A549 (cell line): ENCODE data around the gene PSMA7. TPM values are rescaled to one million over a fixed set of nuclear protein-coding genes. Genes with fewer than 3 reads are reported as not detected.

Source experiments
- ATAC-seq, 2 experiments: fragments of 200-7000 bp in 1 of 2; fragments of >200 bp in 1 of 2; cut with Nextera tagmentation in 1 of 2; cut with Tn5 transposase in 1 of 2; 3 replicates each; pipeline versions ENCODE4 v1.8.0 to v1.9.1; 2018 to 2020; ENCODE audit warnings: mild to moderate bottlenecking in 1 of 2, moderate library complexity in 1 of 2
- CTCF ChIA-PET: fragments of 300-600 bp; sonication (Branson Sonifier 250); formaldehyde crosslinking; extraction: SDS; loops from one replicate; lab custom pipeline; 2021; ENCODE audit warnings: antibody characterized with exemption, inconsistent platforms; lab: Yijun Ruan, JAX
- POLR2A ChIA-PET: fragments of 350-600 bp; formaldehyde crosslinking; extraction: SDS; loops from one replicate; lab custom pipeline; 2021; ENCODE audit warnings: antibody characterized with exemption, inconsistent platforms; lab: Yijun Ruan, JAX
- DNase-seq, 2 experiments: peaks; one replicate each; pipeline versions ENCODE4 v3.0.0 to v3.0.0-alpha.2; 2011 to 2016; ENCODE audit warnings: low read depth in 1 of 2, low spot score in 1 of 2
- FAIRE-seq: peaks from 2 replicates; lab custom pipeline; 2011; peaks lifted over from hg19 to GRCh38; lab: Jason Lieb, UNC
- H3K27ac ChIP-seq, 2 experiments: fragments of >200 bp; sonication (Bioruptor Twin); formaldehyde crosslinking; 3 replicates each; pipeline ENCODE4 v1.5.1; 2016 to 2017
- H3K4me1 ChIP-seq: fragments of >200 bp; sonication (Bioruptor Twin); formaldehyde crosslinking; 3 replicates; pipeline ENCODE4 v1.6.1; 2016
- H3K4me2 ChIP-seq: fragments of >200 bp; sonication (Bioruptor Twin); formaldehyde crosslinking; 3 replicates; pipeline ENCODE4 v1.6.1; 2016
- H3K4me3 ChIP-seq: fragments of >200 bp; sonication (Bioruptor Twin); formaldehyde crosslinking; 3 replicates; pipeline ENCODE4 v1.5.1; 2016
- H3K9me3 ChIP-seq: fragments of >200 bp; sonication (Bioruptor Twin); formaldehyde crosslinking; 3 replicates; pipeline ENCODE4 v1.6.1; 2016
- CBX8 ChIP-seq: fragments of 200-600 bp; sonication (generic); IDR thresholded peaks from 2 replicates; pipeline ENCODE4 v1.6.1; 2016
- CEBPB ChIP-seq, 2 experiments: fragments of >200 bp in 1 of 2; sonication (Bioruptor Twin) in 1 of 2; formaldehyde crosslinking in 1 of 2; IDR thresholded peaks; 2 replicates each; pipeline ENCODE4 v1.6.1; 2012 to 2016
- EHMT2 ChIP-seq: fragments of 200-600 bp; sonication (generic); IDR thresholded peaks from 2 replicates; pipeline ENCODE4 v1.6.1; 2016; ENCODE audit warnings: antibody characterized with exemption, low read depth, mild to moderate bottlenecking, moderate library complexity
- EP300 ChIP-seq, 2 experiments: fragments of >200 bp; sonication (Bioruptor Twin); formaldehyde crosslinking; IDR thresholded peaks; 2 replicates in 1 of 2; 3 replicates in 1 of 2; pipeline ENCODE4 v1.6.1; 2016 to 2017
- ESRRA ChIP-seq: fragments of 150-350 bp; IDR thresholded peaks from 2 replicates; pipeline ENCODE4 v1.6.1; 2014; ENCODE audit warnings: mild to moderate bottlenecking, low read length, borderline replicate concordance
- FOSL2 ChIP-seq, 2 experiments: fragments of 450-650 bp in 1 of 2; fragments of >200 bp in 1 of 2; sonication (Bioruptor Twin) in 1 of 2; formaldehyde crosslinking; IDR thresholded peaks; 2 replicates each; pipeline versions ENCODE4 v1.5.0 to v1.6.1; 2016 to 2020; ENCODE audit warnings: mild to moderate bottlenecking in 1 of 2, moderate library complexity in 1 of 2
- FOXS1 ChIP-seq: fragments of 250-450 bp; sonication (Bioruptor Pico); IDR thresholded peaks from 2 replicates; pipeline ENCODE4 v1.5.0; 2020; ENCODE audit warnings: mild to moderate bottlenecking, moderate library complexity
- HEYL ChIP-seq: fragments of 250-450 bp; sonication (Bioruptor Pico); IDR thresholded peaks from 2 replicates; pipeline ENCODE4 v1.8.0; 2021; ENCODE audit warnings: mild to moderate bottlenecking, moderate library complexity
- HOXA7 ChIP-seq: fragments of 250-450 bp; sonication (Bioruptor Pico); IDR thresholded peaks from 2 replicates; pipeline ENCODE4 v1.5.0; 2020; ENCODE audit warnings: mild to moderate bottlenecking, moderate library complexity
- HOXB13 ChIP-seq: fragments of 250-450 bp; sonication (Bioruptor Pico); IDR thresholded peaks from 2 replicates; pipeline ENCODE4 v1.5.0; 2020; ENCODE audit warnings: low read depth, mild to moderate bottlenecking, moderate library complexity
- JUNB ChIP-seq: fragments of >200 bp; sonication (Bioruptor Twin); formaldehyde crosslinking; IDR thresholded peaks from 2 replicates; pipeline ENCODE4 v1.6.1; 2016
- KDM5A ChIP-seq: fragments of 200-600 bp; sonication (generic); IDR thresholded peaks from 2 replicates; pipeline ENCODE4 v1.6.1; 2016; ENCODE audit warnings: antibody characterized with exemption, mild to moderate bottlenecking
- MAFK ChIP-seq: fragments of 450-650 bp; IDR thresholded peaks from 2 replicates; pipeline ENCODE4 v1.6.1; 2014; ENCODE audit not compliant: partially characterized antibody
- MAZ ChIP-seq: fragments of 150-350 bp; IDR thresholded peaks from 2 replicates; pipeline ENCODE4 v1.6.1; 2014; ENCODE audit warnings: antibody characterized with exemption, low read depth, low read length, borderline replicate concordance
- NFE2L2 ChIP-seq: fragments of 150-350 bp; conservative IDR thresholded peaks from 2 replicates; pipeline ENCODE4 v1.6.1; 2014; ENCODE audit warnings: low read length
- NR3C1 ChIP-seq: fragments of >200 bp; sonication (Bioruptor Twin); formaldehyde crosslinking; IDR thresholded peaks from 3 replicates; pipeline ENCODE4 v1.6.1; 2017
- PHF8 ChIP-seq: fragments of 200-600 bp; sonication (generic); IDR thresholded peaks from 2 replicates; pipeline ENCODE4 v1.6.1; 2016; ENCODE audit warnings: low read depth, mild to moderate bottlenecking, antibody characterized with exemption, moderate library complexity, borderline replicate concordance
- POLR2AphosphoS2 ChIP-seq: conservative IDR thresholded peaks from 2 replicates; pipeline ENCODE4 v1.6.1; 2012; ENCODE audit warnings: low read length, improper control_type of control experiment, inconsistent platforms
- RAD21 ChIP-seq, 2 experiments: fragments of >200 bp in 1 of 2; sonication (Bioruptor Twin) in 1 of 2; formaldehyde crosslinking in 1 of 2; IDR thresholded peaks in 1 of 2; conservative IDR thresholded peaks in 1 of 2; 2 replicates in 1 of 2; 3 replicates in 1 of 2; pipeline ENCODE4 v1.6.1; 2012 to 2018; ENCODE audit warnings: inconsistent platforms in 1 of 2
- RFX5 ChIP-seq: fragments of 450-650 bp; IDR thresholded peaks from 2 replicates; pipeline ENCODE4 v1.7.1; 2014; ENCODE audit warnings: antibody characterized with exemption, mild to moderate bottlenecking, moderate library complexity
- RNF2 ChIP-seq: fragments of 200-600 bp; sonication (generic); IDR thresholded peaks from 2 replicates; pipeline ENCODE4 v1.6.1; 2016; ENCODE audit warnings: low read depth, mild to moderate bottlenecking, antibody characterized with exemption, moderate library complexity, borderline replicate concordance
- SMC3 ChIP-seq: fragments of >200 bp; sonication (Bioruptor Twin); formaldehyde crosslinking; IDR thresholded peaks from 3 replicates; pipeline ENCODE4 v1.6.1; 2018; ENCODE audit warnings: inconsistent platforms
- TFCP2L1 ChIP-seq: fragments of 250-450 bp; sonication (Bioruptor Pico); IDR thresholded peaks from 2 replicates; pipeline ENCODE4 v1.5.0; 2021; ENCODE audit warnings: mild to moderate bottlenecking
- TP53 ChIP-seq: fragments of 250-450 bp; sonication (Bioruptor Pico); IDR thresholded peaks from 2 replicates; pipeline ENCODE4 v1.5.0; 2021; ENCODE audit warnings: mild to moderate bottlenecking, moderate library complexity
- ZSCAN20 ChIP-seq: fragments of 250-450 bp; sonication (Bioruptor Pico); IDR thresholded peaks from 2 replicates; pipeline ENCODE4 v1.8.0; 2022; ENCODE audit warnings: mild to moderate bottlenecking, moderate library complexity
- WGBS: methylation state at CpG from one replicate; pipeline ENCODE4 v1.1.6; 2017; ENCODE audit errors: missing lambda C conversion rate; 5-methylcytosine and 5-hydroxymethylcytosine counted together
- polyA plus RNA-seq, 4 experiments: library from polyadenylated mRNA; depleted of rRNA in 3 of 4; stranded (reverse); fragments of >200 nt; fragmentation: RNase III in 1 of 4; extraction: RNeasy Plus Mini Kit Qiagen cat#74134 plus additional on column Dnase treatment in 1 of 4; gene quantifications; 2 replicates in 3 of 4; 3 replicates in 1 of 4; pipeline ENCODE4 v1.2.3, GENCODE V29; 2011 to 2017
- TF ChIP-seq, protein P1 (sequence below): fragments of 250-450 bp; sonication (Bioruptor Pico); IDR thresholded peaks from 2 replicates; pipeline ENCODE4 v1.5.0; 2020; ENCODE audit warnings: low read depth, mild to moderate bottlenecking, moderate library complexity
- TF ChIP-seq, protein P2 (sequence below): IDR thresholded peaks from 2 replicates; pipeline ENCODE4 v1.6.1; 2012
- TF ChIP-seq, protein P3 (sequence below): IDR thresholded peaks from 2 replicates; pipeline ENCODE4 v1.6.1; 2012

PSMA7 gene
- polyA plus RNA-seq, 2 of the 4 experiments (the other 2 are of a cell fraction) = 511 to 562 TPM

DNA sequence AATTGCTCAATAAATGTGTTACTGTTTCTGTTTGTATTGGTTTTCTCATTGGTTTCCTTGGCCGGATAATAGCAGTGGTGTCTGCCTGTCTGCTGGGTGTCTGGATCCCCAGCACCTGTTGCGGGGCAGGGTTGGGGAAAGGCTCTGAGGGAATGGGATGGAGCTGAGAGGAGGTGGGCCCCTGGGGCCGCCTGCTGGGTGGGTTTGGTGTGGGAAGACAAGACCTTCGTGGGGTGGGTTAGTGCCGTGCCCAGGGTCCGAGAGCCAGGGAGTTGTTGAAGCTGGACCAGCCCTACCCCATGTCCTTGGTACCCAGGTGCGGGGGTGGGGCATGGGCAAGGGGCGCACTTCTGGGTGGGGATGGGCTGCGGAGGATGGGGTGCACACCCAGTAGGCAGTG, 4.3 kb upstream of the PSMA7 start:
- POLR2A ChIA-PET = no interaction called here
- Histone ChIP-seq H3K4me1 (peaks cover 8% of the 10 kb centered on the region), H3K4me3 (no peak overlapping the region), H3K9me3 (no peaks in the 10 kb centered on the region)
- CTCF ChIA-PET = interaction anchor here (1.8 kb wide), 1 partner anchor 9 kb away, joined by 8 read pairs; no protein-coding TSS in a partner anchor
- no peak for TF ChIP-seq EP300 (IDR thresholded peaks at IDR 0.05)
- TF ChIP-seq MAFK = no peak
- TF ChIP-seq JUNB = no peak
- TF ChIP-seq, protein P1, sequence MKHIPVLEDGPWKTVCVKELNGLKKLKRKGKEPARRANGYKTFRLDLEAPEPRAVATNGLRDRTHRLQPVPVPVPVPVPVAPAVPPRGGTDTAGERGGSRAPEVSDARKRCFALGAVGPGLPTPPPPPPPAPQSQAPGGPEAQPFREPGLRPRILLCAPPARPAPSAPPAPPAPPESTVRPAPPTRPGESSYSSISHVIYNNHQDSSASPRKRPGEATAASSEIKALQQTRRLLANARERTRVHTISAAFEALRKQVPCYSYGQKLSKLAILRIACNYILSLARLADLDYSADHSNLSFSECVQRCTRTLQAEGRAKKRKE (CRISPR knock-in tag) = no peak
- no peak for TF ChIP-seq HEYL
- TF ChIP-seq POLR2AphosphoS2 = no peak
- TF ChIP-seq, protein P2, sequence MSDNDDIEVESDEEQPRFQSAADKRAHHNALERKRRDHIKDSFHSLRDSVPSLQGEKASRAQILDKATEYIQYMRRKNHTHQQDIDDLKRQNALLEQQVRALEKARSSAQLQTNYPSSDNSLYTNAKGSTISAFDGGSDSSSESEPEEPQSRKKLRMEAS = no peak
- TF ChIP-seq NFE2L2 = no peak
- TF ChIP-seq, all 56 proteins: peak for 0
- ATAC-seq (no peak), FAIRE-seq (no peak), DNase-seq (no peak)
- H3K4me2 ChIP-seq = no peak overlapping the region
- no peak overlapping the region for H3K27ac ChIP-seq
- 94% methylated on average over 9 of the region's 9 CpGs for WGBS

DNA sequence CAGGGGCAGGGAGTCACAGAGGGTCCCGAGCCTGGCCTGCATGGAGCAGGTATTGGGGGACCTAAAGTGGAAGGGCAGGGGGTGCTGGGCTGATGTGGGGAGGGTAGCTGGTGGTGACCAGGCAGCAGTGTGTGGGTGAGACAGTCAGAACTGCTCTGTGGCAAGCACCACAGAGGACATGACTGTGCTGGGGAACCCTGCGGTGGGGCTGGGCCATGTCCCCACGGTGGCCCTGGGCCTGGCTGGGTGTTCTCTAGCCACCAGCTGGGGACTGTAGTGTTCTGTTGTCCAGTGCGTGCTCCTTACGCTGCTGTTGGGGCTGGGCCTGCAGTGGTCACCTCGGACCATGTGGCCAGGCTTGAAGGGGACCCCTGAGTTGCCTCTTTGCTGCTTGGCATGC, 3.9 kb upstream of the PSMA7 start:
- DNase-seq (no peak), FAIRE-seq (no peak), ATAC-seq (no peak)
- ChIA-PET CTCF (interaction anchor here (1.8 kb wide), 1 partner anchor 10 kb away, joined by 8 read pairs; no protein-coding TSS in a partner anchor), POLR2A (no interaction called here)
- H3K4me1 ChIP-seq = peaks cover 8% of the 10 kb centered on the region
- H3K4me3 ChIP-seq = no peak overlapping the region
- no peak overlapping the region for H3K4me2 ChIP-seq
- TF ChIP-seq, protein P2 = no peak
- no peak for TF ChIP-seq ESRRA
- no peak for TF ChIP-seq MAZ
- TF ChIP-seq PHF8 = no peak
- no peak for TF ChIP-seq CBX8
- no peak for TF ChIP-seq NR3C1
- no peak for TF ChIP-seq RAD21 (conservative IDR thresholded peaks at IDR 0.05 in 1 of 2, IDR thresholded peaks at IDR 0.05 in 1 of 2)
- no peak for TF ChIP-seq KDM5A
- no peak for TF ChIP-seq FOXS1 (CRISPR knock-in tag)
- no peak for TF ChIP-seq EHMT2
- TF ChIP-seq CEBPB (IDR thresholded peaks at IDR 0.05) = no peak
- no peak for TF ChIP-seq FOSL2 (IDR thresholded peaks at IDR 0.05)
- TF ChIP-seq FOSL2 (CRISPR knock-in tag; IDR thresholded peaks at IDR 0.05) = no peak
- no peak for TF ChIP-seq ZSCAN20 (CRISPR knock-in tag)
- TF ChIP-seq HOXA7 (CRISPR knock-in tag) = no peak
- TF ChIP-seq RNF2 = no peak
- 92% methylated on average over 6 of the region's 6 CpGs for WGBS
- no peaks in the 10 kb centered on the region for H3K9me3 ChIP-seq
- no peak overlapping the region for H3K27ac ChIP-seq

DNA sequence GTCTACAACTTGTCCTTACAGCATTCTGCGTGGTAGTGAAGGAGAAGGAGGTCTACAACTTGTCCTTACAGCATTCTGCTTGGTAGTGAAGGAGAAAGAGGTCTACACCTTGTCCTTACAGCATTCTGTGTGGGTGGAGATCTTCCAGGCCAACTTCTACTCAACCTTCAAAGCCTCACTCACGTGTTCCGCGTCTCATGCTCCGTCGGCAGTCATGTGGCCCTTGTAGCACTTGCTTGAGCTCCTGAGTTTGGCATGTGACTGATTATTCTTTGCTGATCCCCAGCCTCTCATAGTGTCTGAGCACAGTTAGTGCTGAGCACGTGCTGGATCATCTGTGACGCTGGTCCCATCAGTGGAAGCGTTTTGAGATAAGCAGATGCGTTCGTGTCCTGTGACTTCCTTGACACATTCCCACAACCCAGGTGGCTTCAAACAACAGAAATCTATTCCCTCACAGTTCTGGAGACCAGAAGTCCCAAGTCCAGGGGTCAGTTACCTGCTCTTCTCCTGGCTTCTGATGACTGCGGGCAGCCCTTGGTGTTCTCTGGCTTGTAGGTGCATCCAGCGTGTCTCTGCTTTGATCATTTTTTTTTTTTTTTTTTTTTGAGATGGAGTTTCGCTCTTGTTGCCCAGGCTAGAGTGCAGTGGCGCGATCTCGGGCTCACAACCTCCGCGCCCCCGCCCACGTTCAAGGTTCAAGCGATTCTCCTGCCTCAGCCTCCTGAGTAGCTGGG, 3.0 kb upstream of the PSMA7 start:
- DNase-seq (no peak), ATAC-seq (no peak), FAIRE-seq (no peak)
- Histone ChIP-seq H3K27ac (no peak overlapping the region), H3K4me3 (no peak overlapping the region), H3K4me1 (peaks cover 14% of the 10 kb centered on the region), H3K4me2 (no peak overlapping the region), H3K9me3 (no peaks in the 10 kb centered on the region)
- POLR2A ChIA-PET = no interaction called here
- TF ChIP-seq, protein P3, sequence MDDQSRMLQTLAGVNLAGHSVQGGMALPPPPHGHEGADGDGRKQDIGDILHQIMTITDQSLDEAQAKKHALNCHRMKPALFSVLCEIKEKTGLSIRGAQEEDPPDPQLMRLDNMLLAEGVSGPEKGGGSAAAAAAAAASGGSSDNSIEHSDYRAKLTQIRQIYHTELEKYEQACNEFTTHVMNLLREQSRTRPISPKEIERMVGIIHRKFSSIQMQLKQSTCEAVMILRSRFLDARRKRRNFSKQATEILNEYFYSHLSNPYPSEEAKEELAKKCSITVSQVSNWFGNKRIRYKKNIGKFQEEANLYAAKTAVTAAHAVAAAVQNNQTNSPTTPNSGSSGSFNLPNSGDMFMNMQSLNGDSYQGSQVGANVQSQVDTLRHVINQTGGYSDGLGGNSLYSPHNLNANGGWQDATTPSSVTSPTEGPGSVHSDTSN = no peak
- TF ChIP-seq SMC3 (no peak), JUNB (no peak), TFCP2L1 (CRISPR knock-in tag) (no peak), HOXB13 (CRISPR knock-in tag) (no peak), RFX5 (no peak), RAD21 (conservative IDR thresholded peaks at IDR 0.05 in 1 of 2, IDR thresholded peaks at IDR 0.05 in 1 of 2) (no peak), CBX8 (no peak), TP53 (CRISPR knock-in tag) (no peak)
- TF ChIP-seq, protein P2 = no peak
- 96% methylated on average over 22 of the region's 22 CpGs for WGBS
- CTCF ChIA-PET = interaction anchor here (1.0 to 1.8 kb wide), 3 partner anchors 10 to 136 kb away, joined by 4 to 8 read pairs (median 4); no protein-coding TSS in a partner anchor
